Hepatocyte (in vitro differentiated cells): ENCODE data around the gene DPYSL3. TPM values are rescaled to one million over a fixed set of nuclear protein-coding genes. Genes with fewer than 3 reads are reported as not detected.

Source experiments
- DNase-seq: peaks from one replicate; pipeline ENCODE4 v3.0.0-alpha.2; 2016; ENCODE audit warnings: low spot score
- H2AFZ ChIP-seq: fragments of 200-600 bp; sonication (generic); 2 replicates; pipeline ENCODE4 v1.6.0; 2016; ENCODE audit warnings: antibody characterized with exemption, mild to moderate bottlenecking
- H3K27ac ChIP-seq: fragments of 200-600 bp; sonication (generic); 2 replicates; pipeline ENCODE4 v1.5.1; 2016; ENCODE audit warnings: mild to moderate bottlenecking
- H3K27me3 ChIP-seq: fragments of 200-600 bp; sonication (generic); 2 replicates; pipeline ENCODE4 v1.6.1; 2016
- H3K36me3 ChIP-seq: fragments of 200-600 bp; sonication (generic); replicated peaks from 2 replicates; pipeline ENCODE4 v1.5.1; 2016; ENCODE audit warnings: low read depth; ENCODE audit not compliant: insufficient read depth
- H3K4me1 ChIP-seq: fragments of 200-600 bp; sonication (generic); 2 replicates; pipeline ENCODE4 v1.5.1; 2016; ENCODE audit warnings: mild to moderate bottlenecking, moderate library complexity; ENCODE audit not compliant: insufficient read depth
- H3K4me2 ChIP-seq: fragments of 200-600 bp; sonication (generic); 2 replicates; pipeline ENCODE4 v1.6.0; 2016
- H3K4me3 ChIP-seq: fragments of 200-600 bp; sonication (generic); 2 replicates; pipeline ENCODE4 v1.5.1; 2016; ENCODE audit warnings: mild to moderate bottlenecking
- H3K79me2 ChIP-seq: fragments of 200-600 bp; sonication (generic); 2 replicates; pipeline ENCODE4 v1.6.0; 2017; ENCODE audit warnings: mild to moderate bottlenecking
- H3K9me2 ChIP-seq: fragments of 200-600 bp; sonication (generic); replicated peaks from 2 replicates; pipeline ENCODE4 v1.6.0; 2017; ENCODE audit warnings: mild to moderate bottlenecking; ENCODE audit not compliant: insufficient read depth
- H3K9me3 ChIP-seq: fragments of 200-600 bp; sonication (generic); 2 replicates; pipeline ENCODE4 v1.5.1; 2016; ENCODE audit warnings: low read depth, mild to moderate bottlenecking
- H4K20me1 ChIP-seq: fragments of 200-600 bp; sonication (generic); 2 replicates; pipeline ENCODE4 v1.6.0; 2016; ENCODE audit warnings: mild to moderate bottlenecking; ENCODE audit not compliant: insufficient read depth, poor library complexity, severe bottlenecking
- CTCF ChIP-seq: fragments of 200-600 bp; sonication (generic); IDR thresholded peaks from 2 replicates; pipeline ENCODE4 v1.5.1; 2016; ENCODE audit warnings: antibody characterized with exemption, mild to moderate bottlenecking; ENCODE audit not compliant: poor library complexity
- EZH2 ChIP-seq: fragments of 200-600 bp; sonication (generic); IDR thresholded peaks from 2 replicates; pipeline ENCODE4 v1.6.1; 2016; ENCODE audit warnings: antibody characterized with exemption, mild to moderate bottlenecking, borderline replicate concordance
- EZH2phosphoT487 ChIP-seq: fragments of 200-600 bp; sonication (generic); IDR thresholded peaks from one replicate; pipeline ENCODE4 v1.6.1; 2018; ENCODE audit warnings: antibody characterized with exemption, mild to moderate bottlenecking, low read depth, moderate library complexity; ENCODE audit not compliant: unreplicated experiment, severe bottlenecking
- WGBS: methylation state at CpG from one replicate; pipeline ENCODE4 v1.1.6; 2016; ENCODE audit warnings: low lambda C conversion rate; ENCODE audit errors: missing lambda C conversion rate; 5-methylcytosine and 5-hydroxymethylcytosine counted together
- polyA plus RNA-seq: library from polyadenylated mRNA; unstranded; fragments of >200 nt; fragmentation: Nextera tagmentation; extraction: Ambion mirVana; gene quantifications from 2 replicates; pipeline ENCODE4 v1.2.1, GENCODE V29; 2016
- total RNA-seq: library from RNA; depleted of rRNA; stranded (reverse); fragments of >200 nt; gene quantifications from 2 replicates; pipeline ENCODE4 v1.2.3, GENCODE V29; 2014

DPYSL3 gene
- total RNA-seq (70.4 and 78.0 TPM in 2 replicates), polyA plus RNA-seq (24.9 and 35.7 TPM in 2 replicates)

- 4% methylated on average over 64 of the region's 66 CpGs for WGBS
- no peaks in the 10 kb centered on the region for H3K9me2 ChIP-seq
- TF ChIP-seq EZH2, result no peak
- no peak for TF ChIP-seq EZH2phosphoT487
- TF ChIP-seq CTCF, result peak; percentile 32
- peak within 1 kb of the TSS; percentile 89 for H2AFZ ChIP-seq
- H3K4me3 ChIP-seq, result peak within 1 kb of the TSS; percentile 38
- H3K79me2 ChIP-seq, result no peaks in the 10 kb centered on the region
- no peaks in the 10 kb centered on the region for H3K36me3 ChIP-seq
- H3K4me1 ChIP-seq, result peaks cover 4% of the 10 kb centered on the region
- DNase-seq, result peak; percentile 87
- H4K20me1 ChIP-seq, result no peaks in the 10 kb centered on the region
- peak within 1 kb of the TSS; percentile 99 for H3K4me2 ChIP-seq
- peak within 1 kb of the TSS; percentile 76 for H3K27ac ChIP-seq
- H3K27me3 ChIP-seq, result peaks cover 38% of the 10 kb centered on the region
- no peaks in the 10 kb centered on the region for H3K9me3 ChIP-seq
Observed at GRCh38 chr5:147509710-147510651, at the start of gene DPYSL3. Gene DPYSL3, minus strand, starts transcription at chr5:147510068. Its CDS starts 210 bp downstream, at chr5:147509858.

- Histone ChIP-seq H3K9me3 (no peaks in the 10 kb centered on the region), H3K79me2 (no peaks in the 10 kb centered on the region), H4K20me1 (no peaks in the 10 kb centered on the region), H2AFZ (no peak overlapping the region), H3K27ac (no peak overlapping the region), H3K36me3 (no peaks in the 10 kb centered on the region), H3K9me2 (no peaks in the 10 kb centered on the region), H3K27me3 (no peaks in the 10 kb centered on the region), H3K4me2 (no peak overlapping the region), H3K4me3 (no peak overlapping the region), H3K4me1 (peaks cover 14% of the 10 kb centered on the region)
- peak; percentile 71 for DNase-seq
- 12% methylated on average over 2 of the region's 2 CpGs for WGBS
- TF ChIP-seq CTCF, result peak; percentile 61
- TF ChIP-seq EZH2, result no peak
Observed at GRCh38 chr5:147558826-147559225, 49.0 kb upstream of the DPYSL3 start.

- peak; percentile 11 for DNase-seq
- H3K27ac ChIP-seq, result no peak overlapping the region
- 52% methylated on average over 8 of the region's 8 CpGs for WGBS
- H3K4me1 ChIP-seq, result peaks cover 20% of the 10 kb centered on the region
- no peaks in the 10 kb centered on the region for H3K27me3 ChIP-seq
- no peak overlapping the region for H3K4me2 ChIP-seq
- TF ChIP-seq CTCF, result no peak
- H2AFZ ChIP-seq, result no peak overlapping the region
- no peaks in the 10 kb centered on the region for H3K9me2 ChIP-seq
- no peak overlapping the region for H3K4me3 ChIP-seq
- H3K79me2 ChIP-seq, result no peaks in the 10 kb centered on the region
- H3K9me3 ChIP-seq, result no peaks in the 10 kb centered on the region
- H3K36me3 ChIP-seq, result no peaks in the 10 kb centered on the region
- H4K20me1 ChIP-seq, result no peaks in the 10 kb centered on the region
Observed at GRCh38 chr5:147557876-147558745, 48.2 kb upstream of the DPYSL3 start.
